Measurements from ENCODE around the gene DENND1B. TPM values are rescaled to one million over a fixed set of nuclear protein-coding genes. Genes with fewer than 3 reads are reported as not detected.
A peak's percentile ranks its signal among the peaks of the same experiment; 100 is the strongest.

Gene DENND1B, protein sequence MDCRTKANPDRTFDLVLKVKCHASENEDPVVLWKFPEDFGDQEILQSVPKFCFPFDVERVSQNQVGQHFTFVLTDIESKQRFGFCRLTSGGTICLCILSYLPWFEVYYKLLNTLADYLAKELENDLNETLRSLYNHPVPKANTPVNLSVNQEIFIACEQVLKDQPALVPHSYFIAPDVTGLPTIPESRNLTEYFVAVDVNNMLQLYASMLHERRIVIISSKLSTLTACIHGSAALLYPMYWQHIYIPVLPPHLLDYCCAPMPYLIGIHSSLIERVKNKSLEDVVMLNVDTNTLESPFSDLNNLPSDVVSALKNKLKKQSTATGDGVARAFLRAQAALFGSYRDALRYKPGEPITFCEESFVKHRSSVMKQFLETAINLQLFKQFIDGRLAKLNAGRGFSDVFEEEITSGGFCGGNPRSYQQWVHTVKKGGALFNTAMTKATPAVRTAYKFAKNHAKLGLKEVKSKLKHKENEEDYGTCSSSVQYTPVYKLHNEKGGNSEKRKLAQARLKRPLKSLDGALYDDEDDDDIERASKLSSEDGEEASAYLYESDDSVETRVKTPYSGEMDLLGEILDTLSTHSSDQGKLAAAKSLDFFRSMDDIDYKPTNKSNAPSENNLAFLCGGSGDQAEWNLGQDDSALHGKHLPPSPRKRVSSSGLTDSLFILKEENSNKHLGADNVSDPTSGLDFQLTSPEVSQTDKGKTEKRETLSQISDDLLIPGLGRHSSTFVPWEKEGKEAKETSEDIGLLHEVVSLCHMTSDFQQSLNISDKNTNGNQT
- 12.2 and 13.1 TPM in 2 replicates for total RNA-seq (ENCODE audit: low replicate concordance)

DNA sequence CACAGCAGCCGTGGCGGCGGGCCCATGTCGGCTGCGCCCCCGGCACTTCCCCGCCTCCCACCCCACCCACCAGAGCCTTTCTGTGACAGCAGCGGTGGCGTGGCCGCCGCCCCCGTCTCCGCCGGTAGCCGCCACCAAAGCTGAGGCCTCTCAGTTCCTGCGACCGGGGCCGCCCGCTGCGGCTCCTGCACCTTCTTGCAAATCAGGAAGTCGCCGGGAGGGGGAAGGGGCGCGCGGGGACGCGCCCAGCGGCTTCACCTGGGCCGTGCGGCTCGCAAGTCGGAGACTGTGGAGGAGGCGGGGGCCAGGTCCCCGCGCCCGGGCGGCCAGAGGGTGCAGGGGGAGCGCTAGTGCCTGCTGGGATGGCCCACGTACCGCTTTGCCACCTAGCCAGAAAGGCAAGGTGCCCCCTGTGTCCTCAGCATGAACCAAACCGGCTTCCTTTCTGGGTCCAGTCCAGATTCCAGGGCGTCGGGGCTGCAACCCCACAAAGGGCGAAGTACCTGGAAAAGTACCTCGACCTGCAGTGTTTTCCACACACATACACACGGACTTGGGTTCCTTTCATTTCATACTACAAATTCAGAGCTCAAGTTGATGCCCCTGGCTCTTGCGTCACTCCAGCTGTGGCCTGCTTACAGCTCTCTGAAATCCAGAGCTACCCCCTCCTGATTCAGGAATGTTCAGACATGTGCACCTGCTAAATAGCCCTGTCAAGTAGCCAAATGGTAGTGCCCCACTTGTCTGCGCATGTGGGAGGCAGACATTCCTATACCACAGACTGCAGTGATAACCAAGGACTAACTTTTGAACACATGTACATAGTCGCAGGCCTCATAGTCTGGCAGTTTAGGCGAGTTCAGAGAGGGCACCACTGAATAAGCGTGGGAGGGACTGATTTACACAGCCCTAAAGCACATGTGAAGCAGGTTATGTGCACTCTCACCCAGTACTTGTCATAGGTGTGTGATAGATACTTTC lies at the start of gene DENND1B:
Gene DENND1B, minus strand, starts transcription at position 199 of the 981 bp plus-strand sequence. CDS start 325 bp downstream, outside the sequence.
- no peak within 1 kb of the TSS for H3K27ac ChIP-seq
- peak within 1 kb of the TSS; percentile 3 for H3K9ac ChIP-seq
- Mint-ChIP-seq H3K36me3 (no peaks in the 10 kb centered on the region), H3K27ac (peak within 1 kb of the TSS; percentile 95), H3K4me3 (peak within 1 kb of the TSS; percentile 92), H3K4me1 (peaks cover 21% of the 10 kb centered on the region), H3K9me3 (no peaks in the 10 kb centered on the region), H3K27me3 (ENCODE audit: insufficient read depth, low read depth) (peaks cover 8% of the 10 kb centered on the region)
- H4K20me1 ChIP-seq (ENCODE audit: low read depth): no peaks in the 10 kb centered on the region
- DNase-seq (ENCODE audit: low spot score): peak; percentile 80
- H3K4me2 ChIP-seq: peak within 1 kb of the TSS; percentile 89
- no peaks in the 10 kb centered on the region for H3K9me3 ChIP-seq (ENCODE audit: low read depth)
- H3F3A ChIP-seq (ENCODE audit: low read depth): peaks cover 17% of the 10 kb centered on the region
- no peak for TF ChIP-seq EZH2 (IDR thresholded peaks at IDR 0.05)
- TF ChIP-seq, protein P1, sequence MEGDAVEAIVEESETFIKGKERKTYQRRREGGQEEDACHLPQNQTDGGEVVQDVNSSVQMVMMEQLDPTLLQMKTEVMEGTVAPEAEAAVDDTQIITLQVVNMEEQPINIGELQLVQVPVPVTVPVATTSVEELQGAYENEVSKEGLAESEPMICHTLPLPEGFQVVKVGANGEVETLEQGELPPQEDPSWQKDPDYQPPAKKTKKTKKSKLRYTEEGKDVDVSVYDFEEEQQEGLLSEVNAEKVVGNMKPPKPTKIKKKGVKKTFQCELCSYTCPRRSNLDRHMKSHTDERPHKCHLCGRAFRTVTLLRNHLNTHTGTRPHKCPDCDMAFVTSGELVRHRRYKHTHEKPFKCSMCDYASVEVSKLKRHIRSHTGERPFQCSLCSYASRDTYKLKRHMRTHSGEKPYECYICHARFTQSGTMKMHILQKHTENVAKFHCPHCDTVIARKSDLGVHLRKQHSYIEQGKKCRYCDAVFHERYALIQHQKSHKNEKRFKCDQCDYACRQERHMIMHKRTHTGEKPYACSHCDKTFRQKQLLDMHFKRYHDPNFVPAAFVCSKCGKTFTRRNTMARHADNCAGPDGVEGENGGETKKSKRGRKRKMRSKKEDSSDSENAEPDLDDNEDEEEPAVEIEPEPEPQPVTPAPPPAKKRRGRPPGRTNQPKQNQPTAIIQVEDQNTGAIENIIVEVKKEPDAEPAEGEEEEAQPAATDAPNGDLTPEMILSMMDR (IDR thresholded peaks at IDR 0.05): no peak
- no peak for TF ChIP-seq EZH2phosphoT487 (IDR thresholded peaks at IDR 0.05)
- peaks cover 24% of the 10 kb centered on the region for H3K27me3 ChIP-seq
- H3K79me2 ChIP-seq (ENCODE audit: low read depth): peaks cover 16% of the 10 kb centered on the region
- H2AFZ ChIP-seq (replicated peaks): peak within 1 kb of the TSS; percentile 69
- peaks cover 27% of the 10 kb centered on the region for H3K4me1 ChIP-seq
- H3K4me3 ChIP-seq: peak within 1 kb of the TSS; percentile 78
- no peaks in the 10 kb centered on the region for H3K36me3 ChIP-seq

DNA sequence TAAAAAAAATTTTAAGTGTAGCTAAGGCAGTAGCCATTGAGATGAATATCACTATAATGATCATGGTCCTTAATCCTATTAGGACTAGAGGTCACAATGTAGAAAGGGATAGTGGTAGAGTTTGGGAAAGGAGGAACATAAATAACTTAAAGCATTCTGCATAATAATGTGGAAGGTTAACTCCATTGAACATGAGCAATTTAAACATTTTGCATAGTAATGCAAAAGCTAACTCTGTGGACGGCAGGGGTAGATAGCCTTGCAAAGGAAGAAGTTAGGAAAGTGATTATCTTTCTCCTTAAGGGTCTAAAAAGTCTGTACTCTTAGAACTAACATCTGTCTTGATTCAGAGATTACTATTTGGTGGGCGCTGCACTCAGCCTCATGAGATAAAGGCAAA lies 39.0 kb upstream of the DENND1B start:
- Histone ChIP-seq H3K27me3 (no peaks in the 10 kb centered on the region), H3F3A (ENCODE audit: low read depth) (no peaks in the 10 kb centered on the region), H3K36me3 (no peaks in the 10 kb centered on the region), H3K4me3 (no peak overlapping the region), H4K20me1 (ENCODE audit: low read depth) (no peaks in the 10 kb centered on the region), H3K27ac (no peak overlapping the region), H3K79me2 (ENCODE audit: low read depth) (no peaks in the 10 kb centered on the region), H3K4me1 (no peaks in the 10 kb centered on the region), H3K4me2 (no peak overlapping the region), H3K9ac (no peak overlapping the region), H3K9me3 (ENCODE audit: low read depth) (no peaks in the 10 kb centered on the region), H2AFZ (replicated peaks) (no peak overlapping the region)
- Mint-ChIP-seq H3K27ac (no peak overlapping the region), H3K27me3 (ENCODE audit: insufficient read depth, low read depth) (peaks cover 2% of the 10 kb centered on the region), H3K4me3 (no peak overlapping the region), H3K9me3 (no peaks in the 10 kb centered on the region), H3K4me1 (no peaks in the 10 kb centered on the region), H3K36me3 (no peaks in the 10 kb centered on the region)
- no peak for DNase-seq (ENCODE audit: low spot score)
- TF ChIP-seq EZH2 (IDR thresholded peaks at IDR 0.05) (no peak), EZH2phosphoT487 (IDR thresholded peaks at IDR 0.05) (no peak)
- TF ChIP-seq, protein P1 (IDR thresholded peaks at IDR 0.05): no peak

DNA sequence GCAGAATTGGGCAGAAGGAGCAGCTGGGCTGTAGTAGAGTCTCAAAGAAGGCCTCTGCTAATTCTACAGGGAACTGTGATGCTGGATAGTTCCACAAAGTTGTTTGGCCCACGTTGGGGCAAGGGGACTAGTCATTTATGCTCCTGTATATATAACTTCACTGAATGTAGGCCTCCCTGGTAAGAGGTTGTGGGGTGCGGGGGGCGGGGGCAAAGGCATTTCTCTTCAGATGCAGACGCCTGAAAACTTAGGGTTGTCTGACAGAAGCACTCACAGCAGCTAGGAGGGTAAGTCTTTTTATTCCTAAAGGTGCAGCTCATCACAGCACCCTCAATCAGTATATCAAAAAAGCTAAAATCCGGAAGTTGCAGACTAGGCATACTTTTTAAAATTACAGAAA lies 38.5 kb upstream of the DENND1B start:
- Histone ChIP-seq H3F3A (ENCODE audit: low read depth) (no peaks in the 10 kb centered on the region), H3K36me3 (no peaks in the 10 kb centered on the region), H3K9me3 (ENCODE audit: low read depth) (no peaks in the 10 kb centered on the region), H3K27me3 (no peaks in the 10 kb centered on the region), H3K4me2 (no peak overlapping the region), H3K4me1 (no peaks in the 10 kb centered on the region), H3K79me2 (ENCODE audit: low read depth) (no peaks in the 10 kb centered on the region), H3K9ac (no peak overlapping the region), H3K27ac (no peak overlapping the region), H2AFZ (replicated peaks) (no peak overlapping the region), H3K4me3 (no peak overlapping the region), H4K20me1 (ENCODE audit: low read depth) (no peaks in the 10 kb centered on the region)
- H3K4me3 Mint-ChIP-seq: no peak overlapping the region
- no peak overlapping the region for H3K27ac Mint-ChIP-seq
- no peaks in the 10 kb centered on the region for H3K4me1 Mint-ChIP-seq
- no peak for DNase-seq (ENCODE audit: low spot score)
- peaks cover 2% of the 10 kb centered on the region for H3K27me3 Mint-ChIP-seq (ENCODE audit: insufficient read depth, low read depth)
- TF ChIP-seq, protein P1 (IDR thresholded peaks at IDR 0.05): no peak
- TF ChIP-seq EZH2 (IDR thresholded peaks at IDR 0.05) (no peak), EZH2phosphoT487 (IDR thresholded peaks at IDR 0.05) (no peak)
- no peaks in the 10 kb centered on the region for H3K36me3 Mint-ChIP-seq
- H3K9me3 Mint-ChIP-seq: no peaks in the 10 kb centered on the region

Data from neural progenitor cell (in vitro differentiated cells).